RPMI7951 (cell line): Measurements from ENCODE around the gene CDH23. TPM values are rescaled to one million over a fixed set of nuclear protein-coding genes. Genes with fewer than 3 reads are reported as not detected.

Source experiments
- DNase-seq: peaks from one replicate; pipeline ENCODE4 v3.0.0-alpha.2; 2012; ENCODE audit warnings: low read depth
- total RNA-seq: library from RNA; depleted of rRNA; stranded (reverse); fragments of >200 nt; shearing (Covaris generic); gene quantifications from 2 replicates; pipeline ENCODE4 v1.2.3, GENCODE V29; 2014

The CDH23 gene
- total RNA-seq, 1 experiment from 2014 or later: not detected

DNA sequence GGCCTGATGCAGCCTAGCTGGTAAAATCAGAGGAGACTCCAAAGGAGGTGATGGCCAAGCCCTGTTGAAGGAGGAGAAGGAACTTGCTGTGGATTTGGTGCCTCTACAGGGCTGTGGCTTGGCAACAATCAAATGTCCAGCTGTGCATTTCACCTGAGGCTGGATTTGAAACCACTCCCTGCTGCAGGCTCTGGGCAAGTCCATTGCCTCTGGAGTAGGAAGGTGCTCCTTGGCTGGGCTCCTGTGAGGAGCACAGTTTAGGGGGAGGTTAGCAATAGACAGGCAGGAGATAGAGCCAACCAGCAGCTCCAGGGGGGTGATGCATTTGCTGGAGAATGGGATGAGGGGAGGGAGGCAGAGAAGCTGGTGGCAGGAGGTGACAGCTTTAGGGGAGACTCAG lies 26.5 kb downstream of the CDH23 start:
- DNase-seq: no peak

DNA sequence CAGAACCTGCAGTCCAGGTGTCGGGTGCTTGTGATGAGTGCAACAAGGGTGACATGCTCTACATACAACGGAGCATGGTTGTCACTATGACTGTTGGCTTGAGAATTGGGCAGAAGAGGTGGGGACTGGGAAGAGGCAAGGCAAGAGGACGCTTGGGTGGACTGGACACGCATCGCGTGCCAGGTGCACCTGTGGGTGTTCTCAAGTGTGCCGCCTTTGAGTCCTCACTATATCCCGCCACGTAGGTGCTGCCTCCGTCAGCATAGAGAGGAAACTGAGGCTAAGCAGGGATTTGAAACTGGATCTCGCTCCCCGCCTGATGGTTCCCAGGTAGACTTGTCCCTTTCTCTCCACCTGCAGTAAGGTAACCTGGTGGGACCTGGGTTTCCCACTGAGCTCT lies 27.2 kb downstream of the CDH23 start:
- no peak for DNase-seq

DNA sequence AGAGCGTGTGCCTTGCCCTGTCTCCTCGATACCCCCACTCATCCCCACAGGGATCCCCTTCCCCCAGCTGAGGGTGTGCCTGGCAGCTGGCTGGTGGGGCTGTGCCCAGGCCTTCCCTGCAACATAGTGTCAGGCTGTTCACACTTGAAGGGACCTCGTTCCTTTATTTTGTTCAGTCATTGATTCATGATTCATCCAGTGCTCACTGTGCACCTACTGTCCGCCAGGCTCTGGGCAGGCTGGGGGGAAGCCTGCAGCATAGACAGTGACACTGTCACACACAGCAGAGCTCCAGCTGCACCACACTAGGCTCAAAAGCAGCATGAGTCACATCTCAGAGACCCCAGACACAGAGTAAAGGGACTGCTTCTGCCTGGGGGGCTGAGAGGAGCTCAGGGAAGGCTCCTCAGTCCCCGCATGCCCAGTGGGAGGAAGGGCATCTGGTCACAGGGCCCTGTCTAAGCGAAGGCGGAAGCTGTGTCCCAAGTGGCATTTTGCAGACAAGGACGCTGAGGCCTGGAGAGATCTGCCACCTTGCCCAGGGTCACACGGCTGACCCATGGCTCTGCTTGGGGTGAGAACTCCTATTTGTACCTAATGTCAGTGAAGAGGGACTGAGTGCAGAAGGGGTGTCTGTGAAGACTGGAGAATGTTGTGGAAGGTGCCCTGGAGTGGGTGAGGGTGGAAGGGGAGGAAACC lies 27.9 kb downstream of the CDH23 start:
- no peak for DNase-seq

DNA sequence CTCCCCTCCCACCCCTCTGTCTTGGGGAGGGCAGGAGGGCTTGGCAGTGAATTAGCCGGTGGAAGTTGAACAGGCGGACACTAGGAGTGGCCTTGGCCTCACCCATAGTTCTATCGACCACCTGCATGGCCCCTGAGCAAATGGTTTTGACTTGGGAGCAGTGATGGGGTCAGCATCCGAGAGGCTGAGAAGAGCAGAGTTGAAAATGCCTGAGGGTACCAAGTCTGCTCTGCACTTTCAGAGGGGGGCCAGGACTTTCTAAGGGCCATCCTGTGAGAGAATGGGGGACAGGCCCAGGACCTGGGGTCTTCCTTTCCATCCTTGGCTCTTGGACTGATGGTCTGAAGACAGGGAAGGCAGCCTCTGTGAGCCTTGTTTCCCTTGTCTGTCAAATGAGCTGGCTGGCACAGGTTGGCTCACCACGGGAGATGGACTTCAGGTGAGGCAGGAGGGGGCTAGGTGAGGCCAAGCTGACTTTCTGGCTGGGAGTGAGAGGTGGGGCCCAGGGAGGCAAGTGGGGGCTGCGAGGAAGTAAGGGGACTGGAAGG lies 29.4 kb downstream of the CDH23 start:
- no peak for DNase-seq

DNA sequence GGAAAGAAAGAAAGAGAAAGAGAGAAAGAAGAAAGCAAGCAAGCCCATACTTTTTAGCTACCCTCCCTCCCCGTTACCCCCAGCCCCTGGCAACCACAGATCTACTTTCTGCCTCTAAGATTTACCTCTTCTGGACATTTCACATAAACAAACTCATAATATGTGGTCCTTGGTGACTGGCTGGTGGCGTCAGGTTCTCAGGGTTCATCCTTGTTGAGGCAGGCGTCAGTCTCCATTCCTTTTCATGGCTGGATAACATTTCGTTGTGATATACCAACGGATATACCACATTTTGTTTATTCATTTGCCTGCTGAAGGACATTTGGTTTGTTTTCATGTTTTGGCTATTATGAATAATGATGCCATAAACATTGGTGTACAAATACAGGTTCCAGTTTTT lies 30.5 kb downstream of the CDH23 start:
- DNase-seq: no peak

DNA sequence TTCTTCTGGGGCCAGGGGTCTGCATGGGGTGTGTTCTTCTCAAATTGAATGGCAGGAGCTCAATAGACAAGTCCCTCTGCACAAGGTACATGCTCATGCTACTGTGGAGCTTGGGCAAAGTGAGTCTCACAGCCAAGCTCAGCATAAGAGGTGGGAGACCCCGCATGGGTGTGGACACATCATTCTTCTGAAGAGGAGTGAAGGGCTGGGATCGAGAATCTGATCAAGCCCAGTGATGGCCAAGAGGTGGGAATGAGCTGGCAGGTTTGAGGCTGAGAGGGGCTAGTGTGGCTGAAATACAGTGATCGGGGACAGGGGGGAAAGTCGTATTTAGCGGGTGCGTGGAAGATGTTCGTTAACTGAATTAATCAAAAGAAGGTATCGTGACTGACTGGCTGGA lies 32.6 kb downstream of the CDH23 start:
- no peak for DNase-seq

DNA sequence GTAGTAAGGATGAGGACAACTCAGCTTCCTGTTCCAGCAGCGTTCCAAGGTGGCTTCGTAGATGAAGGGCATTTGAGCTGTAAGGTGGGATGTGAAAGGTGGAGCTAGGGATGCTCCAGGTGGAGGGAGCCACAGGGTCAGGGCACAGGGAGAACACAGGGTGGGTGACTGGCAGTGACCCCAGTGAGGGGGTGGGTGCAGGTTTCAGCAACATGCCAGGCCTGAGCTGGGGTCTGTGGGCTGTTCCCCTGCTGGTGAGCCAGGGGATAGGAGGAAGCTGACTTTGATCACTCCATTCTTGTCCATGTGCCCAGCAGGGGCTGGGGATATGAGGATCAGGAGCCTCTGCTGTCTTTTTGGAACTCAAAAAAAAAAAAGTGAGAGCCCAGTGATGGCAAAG lies 33.2 kb downstream of the CDH23 start:
- DNase-seq: no peak

DNA sequence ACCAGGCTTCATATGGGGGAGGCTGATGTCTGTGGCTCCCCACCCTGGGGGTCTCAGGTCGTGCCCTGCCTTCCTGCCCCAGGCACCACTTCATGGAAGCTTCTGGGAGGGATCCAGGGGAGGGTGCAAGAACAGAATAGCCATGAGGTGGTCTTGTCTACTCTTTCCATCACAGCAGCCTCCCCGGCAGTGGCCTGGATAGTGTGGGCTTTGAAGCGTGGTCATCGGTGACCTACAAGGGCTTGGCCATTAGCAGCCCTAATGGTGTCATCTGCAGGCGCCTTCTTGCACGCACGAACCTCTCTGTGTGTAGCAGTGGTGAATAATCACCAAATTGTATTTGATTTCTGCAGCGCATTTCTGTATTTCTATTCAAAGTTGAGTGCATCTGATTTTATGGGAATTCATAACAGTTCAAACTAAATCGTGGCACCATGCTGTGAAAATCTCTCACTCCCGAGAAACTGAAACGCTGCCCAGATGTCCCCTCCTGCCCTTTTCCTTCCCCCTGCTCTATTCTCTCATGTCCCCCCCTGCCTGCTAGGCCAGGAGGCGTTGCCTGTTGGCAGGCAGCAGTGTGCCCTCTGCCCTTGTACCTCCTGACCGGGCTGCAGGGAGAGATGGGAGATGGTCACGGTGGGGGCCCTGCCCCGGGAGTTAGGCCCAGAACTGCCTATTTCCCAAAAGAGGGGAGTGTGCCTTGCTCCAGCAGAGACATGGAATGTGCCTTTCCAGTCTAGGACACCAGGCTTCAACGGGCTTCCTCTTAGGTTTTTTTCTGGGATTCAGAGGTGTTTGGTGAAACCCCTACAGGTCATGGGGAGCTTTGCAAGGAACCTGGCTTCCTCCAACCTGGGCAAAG lies 34.8 kb downstream of the CDH23 start:
- DNase-seq: no peak

DNA sequence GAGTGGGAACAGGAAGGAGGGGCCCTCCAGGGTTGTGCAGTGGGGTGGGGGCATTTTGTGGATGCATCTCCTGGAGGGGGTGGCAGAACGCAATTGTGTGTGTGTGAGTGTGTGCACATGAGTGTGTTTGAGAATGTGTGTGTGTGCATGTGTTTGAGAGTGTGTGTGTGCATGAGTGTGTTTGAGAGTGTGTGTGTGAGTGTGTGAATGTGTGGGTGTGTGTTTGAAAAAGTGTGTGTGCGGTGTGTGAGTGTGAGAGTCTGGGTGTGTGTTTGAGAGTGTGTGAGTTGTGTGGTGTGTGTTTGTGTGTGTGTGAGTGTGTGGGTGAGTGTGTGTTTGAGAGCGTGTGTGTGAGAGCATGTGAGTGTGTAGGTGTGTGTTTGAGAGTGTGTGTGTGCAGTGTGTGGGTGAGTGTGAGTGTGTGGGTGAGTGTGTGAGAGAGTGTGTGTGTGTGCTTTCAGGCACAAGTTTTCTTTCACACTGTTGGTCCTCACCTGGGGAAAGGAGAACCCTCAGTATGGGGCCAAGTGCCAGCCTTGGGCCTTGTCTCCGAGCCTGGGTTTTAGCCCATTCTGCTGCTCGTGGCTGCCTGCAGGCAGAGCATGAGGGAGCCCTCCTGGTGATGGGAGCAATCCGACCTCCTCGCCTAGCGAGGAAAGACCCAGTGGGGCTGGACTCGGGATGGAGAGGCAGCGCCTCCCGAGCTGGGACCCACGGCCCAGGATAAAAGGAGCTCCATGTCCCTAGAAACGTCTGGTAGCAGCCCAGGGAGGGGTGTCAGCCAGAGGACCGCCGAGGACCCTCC lies 35.6 kb downstream of the CDH23 start:
- no peak for DNase-seq

DNA sequence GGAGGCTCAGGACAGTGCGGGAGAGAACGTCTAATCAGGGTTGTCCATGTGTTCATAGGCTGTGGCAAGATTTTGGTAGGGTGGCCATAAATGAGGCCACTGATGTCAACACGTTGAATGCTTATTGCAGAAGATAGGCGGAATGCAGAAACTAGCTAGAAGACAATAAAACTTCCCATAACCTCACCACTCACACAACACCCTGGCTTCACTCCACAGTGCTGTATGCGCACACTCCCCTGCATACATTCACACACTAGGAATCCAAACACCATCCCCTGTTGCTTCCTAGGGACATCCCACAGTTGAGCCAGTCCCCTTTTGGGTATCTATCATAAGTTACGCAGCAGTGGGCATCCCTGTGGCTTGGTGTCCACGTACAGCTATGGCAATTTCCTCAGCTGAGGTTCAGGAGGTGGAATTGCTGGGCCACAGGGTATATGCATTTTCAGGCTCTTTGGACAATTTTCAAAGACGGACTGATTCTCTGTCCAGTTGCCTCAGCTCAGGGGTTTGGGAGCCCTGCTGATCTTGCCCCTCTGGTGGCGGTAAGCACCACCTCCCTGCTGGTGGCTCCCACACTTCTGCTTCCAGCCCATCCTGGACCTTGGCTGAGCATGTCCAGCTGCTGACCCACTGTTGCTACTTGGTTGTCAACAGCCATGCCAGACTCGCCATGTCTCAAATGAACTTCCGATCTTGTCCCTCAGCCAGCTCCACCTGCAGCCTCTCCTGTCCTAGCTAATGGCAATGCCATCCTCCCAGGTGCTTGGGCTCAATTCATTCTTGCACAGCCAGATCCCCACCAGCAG lies 36.4 kb downstream of the CDH23 start:
- DNase-seq: no peak

DNA sequence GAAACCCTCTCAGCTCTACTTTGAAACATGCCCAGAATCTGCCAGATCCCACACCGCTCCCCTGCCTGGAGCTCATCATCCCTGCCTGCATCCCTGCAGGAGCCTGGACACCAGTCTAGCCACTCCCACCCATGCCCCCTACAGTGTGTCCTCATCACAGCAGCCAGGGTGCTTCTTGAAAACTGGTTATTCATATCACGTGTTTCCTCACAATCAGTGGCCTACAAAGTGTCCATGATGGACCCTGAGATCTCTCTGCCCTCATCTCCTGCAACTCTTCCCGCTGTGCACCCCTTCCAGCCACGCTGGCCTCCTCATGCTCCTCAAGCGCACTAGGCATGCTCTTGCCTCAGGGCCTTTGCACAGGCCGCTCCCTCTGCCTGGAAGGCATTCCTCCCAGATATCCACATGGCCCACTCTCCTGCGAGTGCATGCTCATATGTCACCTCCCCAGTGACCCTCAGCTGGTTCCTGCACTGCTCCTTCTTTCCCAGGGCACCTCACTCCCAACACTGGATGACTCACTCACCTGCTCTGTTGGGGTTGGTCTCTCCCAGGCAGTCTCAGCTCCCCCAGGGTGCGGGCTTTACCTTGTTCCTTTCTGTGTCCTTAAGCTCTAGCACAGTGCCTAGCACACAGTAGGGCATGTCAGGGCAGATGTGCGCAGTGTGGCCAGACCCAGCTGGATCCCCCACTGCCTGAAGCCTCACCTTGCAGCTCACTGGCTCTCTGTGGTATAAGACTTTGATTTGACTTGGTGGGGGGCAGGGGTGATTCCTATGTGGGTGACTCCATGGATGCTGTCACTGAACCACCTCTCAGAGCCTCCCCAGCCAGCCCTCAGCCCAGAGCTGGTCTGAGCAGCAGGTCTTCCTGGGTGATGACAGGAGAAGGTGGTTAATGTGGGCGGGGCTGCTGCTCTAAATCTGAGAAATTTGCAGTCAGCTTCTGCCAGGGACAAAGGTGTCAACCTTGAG lies 37.3 kb downstream of the CDH23 start:
- no peak for DNase-seq

DNA sequence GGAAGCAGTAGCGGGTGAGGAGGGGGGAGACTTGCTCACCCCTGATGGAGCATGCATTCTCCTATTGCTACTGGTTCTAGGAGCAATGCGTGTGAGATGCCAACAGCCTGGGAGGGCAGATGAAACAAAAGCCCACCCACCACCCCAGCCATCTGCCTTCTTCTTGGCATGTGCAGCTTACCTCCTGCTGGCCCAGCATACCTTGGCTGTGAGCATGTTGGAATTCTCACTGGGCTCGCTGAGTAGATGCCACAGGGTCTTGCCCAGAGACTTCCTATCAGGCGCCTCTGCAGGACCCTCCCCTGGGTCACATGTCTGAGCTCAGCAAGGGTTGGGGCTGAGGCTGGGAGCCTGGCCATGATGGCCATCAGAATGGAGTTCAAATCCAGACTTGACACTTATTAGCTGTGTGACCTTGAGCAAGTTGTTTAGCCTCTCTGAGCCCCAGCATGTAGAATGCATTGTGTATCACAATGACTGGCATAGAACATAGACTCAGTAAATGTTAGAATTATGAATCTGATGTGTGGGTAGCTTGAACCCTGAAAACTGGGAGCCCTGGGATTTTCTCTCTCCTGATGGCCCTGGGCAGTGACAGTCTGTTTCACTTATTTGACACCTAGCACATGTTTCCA lies 38.2 kb downstream of the CDH23 start:
- no peak for DNase-seq

DNA sequence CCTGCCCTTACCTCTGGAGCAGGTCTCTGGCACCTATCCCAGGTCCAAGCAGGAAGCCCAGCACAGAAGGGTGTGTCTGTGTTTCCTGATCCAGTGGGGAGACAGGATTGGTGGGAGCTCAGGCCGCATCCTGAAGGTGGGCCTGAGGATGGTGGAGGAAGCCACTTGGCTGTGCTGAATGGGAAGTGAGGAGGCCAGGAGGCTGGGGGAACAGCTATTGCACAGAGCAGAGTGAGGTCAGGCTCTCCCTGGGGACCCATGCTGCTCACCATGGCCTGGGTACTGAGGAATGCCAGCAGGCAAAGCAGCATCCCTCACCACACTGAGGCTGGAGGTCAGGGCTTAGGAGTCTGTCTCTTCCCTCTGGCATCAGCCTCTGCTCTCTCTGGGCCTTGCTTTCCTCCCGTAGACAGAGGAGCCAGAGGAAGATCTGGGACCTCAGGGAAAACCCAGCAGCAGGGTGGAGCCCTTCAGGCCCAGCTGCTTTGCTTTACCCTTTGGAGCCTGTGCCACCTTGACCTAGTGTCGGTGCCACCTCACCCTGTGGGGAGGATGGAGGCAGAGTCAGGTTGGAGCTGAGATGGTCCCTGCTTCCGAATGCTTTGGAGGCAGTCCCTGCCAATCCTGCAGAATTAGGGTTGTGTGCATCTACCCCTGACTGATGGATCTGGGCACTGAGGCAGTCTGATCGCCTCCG lies 39.0 kb downstream of the CDH23 start:
- no peak for DNase-seq

DNA sequence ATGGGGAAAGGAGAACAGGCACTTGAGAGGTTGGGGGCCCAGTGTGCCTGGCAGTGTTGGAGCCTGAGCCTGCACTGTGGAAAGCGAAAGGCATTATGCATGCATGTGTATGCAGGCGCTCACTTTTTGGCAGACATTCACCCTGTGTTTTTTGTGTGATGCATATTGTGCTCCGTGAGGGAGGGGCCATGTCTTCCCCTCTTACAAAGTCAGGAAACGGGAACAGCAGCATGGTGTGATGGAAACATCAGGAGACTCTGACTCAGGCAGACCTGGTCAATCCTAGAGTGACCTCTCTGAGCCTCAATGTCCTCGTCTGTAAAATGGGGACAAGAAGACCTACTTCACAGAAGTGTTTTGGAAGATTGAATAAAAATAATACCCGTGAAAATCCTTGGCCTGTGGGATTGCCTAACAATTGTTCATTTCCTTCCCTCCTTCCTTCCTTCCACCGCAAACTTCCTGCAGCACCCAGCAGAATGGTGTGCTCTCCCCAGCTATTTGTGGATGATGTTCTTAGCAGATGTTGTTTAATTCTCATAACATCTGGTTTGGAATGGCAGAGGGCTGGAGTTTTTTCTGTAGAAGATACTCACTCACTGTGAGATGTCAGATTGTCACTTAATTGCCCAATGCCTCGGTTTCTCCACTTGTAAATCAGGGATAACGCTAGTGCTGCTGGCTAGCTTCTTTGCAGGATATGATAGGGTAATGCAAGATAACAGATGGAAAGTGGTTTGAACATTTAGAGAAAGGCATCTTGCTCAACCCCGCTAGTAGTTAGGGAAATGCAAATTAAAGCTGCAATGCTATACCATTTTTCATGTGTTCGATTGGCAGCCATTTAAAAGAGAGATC lies 39.8 kb downstream of the CDH23 start:
- DNase-seq: no peak

DNA sequence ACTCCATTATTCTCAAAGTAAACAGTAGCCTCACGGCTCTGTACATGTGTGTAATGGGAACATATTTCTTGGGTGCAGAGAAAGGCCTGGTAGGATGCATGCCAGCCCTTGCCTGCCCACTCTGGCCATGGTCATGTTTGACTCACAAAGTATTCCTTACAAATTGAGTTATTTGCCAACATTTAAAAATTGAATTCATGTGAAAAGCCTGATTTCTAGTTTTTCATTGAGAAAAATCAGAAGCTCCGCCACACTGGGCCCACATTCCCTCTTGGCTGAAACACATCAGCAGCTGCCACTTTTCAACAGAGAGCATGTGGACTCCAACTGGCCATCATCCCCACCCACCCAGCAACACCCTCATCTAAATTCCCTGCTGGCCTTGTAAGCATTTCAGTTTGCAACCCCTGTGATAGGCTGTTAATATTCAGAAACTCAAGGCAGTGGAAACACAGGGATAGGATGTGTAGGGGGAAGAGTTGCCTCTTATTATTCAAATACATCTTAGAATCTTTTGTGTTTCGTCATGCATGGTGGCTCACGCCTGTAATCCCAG lies 40.9 kb downstream of the CDH23 start:
- no peak for DNase-seq

DNA sequence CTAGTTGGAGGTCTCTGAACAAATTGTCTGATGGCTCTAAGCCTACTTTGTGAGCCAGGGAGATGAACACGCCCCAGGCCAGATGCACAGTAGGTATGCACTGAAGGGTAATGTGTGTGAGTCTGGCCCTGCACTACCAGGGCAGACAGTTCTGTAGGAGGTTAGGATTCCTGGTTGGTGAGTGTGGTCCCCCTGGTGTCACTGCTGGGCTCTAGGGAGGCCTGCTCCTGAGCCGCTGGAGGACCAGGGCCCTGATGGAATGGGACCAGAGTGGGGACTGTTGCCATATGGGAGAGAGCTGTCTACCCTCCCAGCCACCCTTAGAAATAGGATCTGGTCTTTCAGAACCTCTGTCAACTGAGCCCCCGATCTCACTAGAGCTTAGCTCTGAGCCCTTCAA lies 42.0 kb downstream of the CDH23 start:
- DNase-seq: no peak

DNA sequence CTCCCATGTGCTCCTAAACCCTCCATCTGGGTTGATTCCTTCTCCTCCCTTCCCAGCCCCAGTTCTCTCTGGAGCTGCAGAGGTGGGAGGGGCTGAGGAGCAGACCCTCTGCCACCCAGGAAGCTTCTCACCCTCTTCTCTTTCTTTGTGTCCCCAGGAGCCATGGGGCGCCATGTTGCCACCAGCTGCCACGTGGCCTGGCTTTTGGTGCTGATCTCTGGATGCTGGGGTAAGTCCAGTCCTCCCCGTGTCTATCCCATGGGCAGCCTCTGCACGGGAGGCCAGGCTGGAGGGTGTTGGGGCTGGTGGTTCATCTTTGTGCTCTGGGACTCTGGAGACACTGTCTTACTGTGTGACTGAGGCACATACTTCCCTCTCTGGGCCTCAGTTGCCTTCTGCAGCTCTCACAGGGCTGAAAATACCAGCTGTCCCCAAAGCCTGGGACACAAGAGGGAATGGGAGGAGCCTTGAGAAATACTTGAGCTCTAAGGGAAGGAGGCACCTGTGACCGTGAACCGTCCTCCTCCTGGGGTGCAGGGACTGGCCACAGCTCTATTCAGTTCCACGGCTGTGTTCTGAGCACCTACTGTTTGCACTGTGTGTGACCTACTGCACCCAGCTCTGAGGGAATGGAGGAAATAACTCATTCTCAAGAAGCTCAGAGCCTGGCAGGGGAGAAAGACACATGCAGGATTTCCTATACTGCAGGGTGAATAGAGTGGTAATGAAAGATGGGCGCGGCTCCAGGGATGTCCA lies 43.1 kb downstream of the CDH23 start:
- DNase-seq: no peak
